ENCODE data around the gene CDCP1.
"Not testable (repeated sequence)": the region's sequence is repeated elsewhere in the genome, so short reads cannot be mapped to it uniquely, and the experiment has no call there.

The CDCP1 gene

GRCh38 chr3:45143673-45144671 lies 2.2 kb downstream of the CDCP1 start:
- no peak for DNase-seq (ENCODE audit: low read depth)
- H3K4me3 ChIP-seq (ENCODE audit: low read depth, low read length) = no peak overlapping the region

- DNase-seq (ENCODE audit: low read depth) = not testable (repeated sequence)
These were observed 5.4 kb downstream of the CDCP1 start for GRCh38 chr3:45140770-45141155.

GRCh38 chr3:45140141-45140769 lies 5.9 kb downstream of the CDCP1 start:
- DNase-seq (ENCODE audit: low read depth) = no peak
- H3K4me3 ChIP-seq (ENCODE audit: low read depth, low read length) = no peak overlapping the region

More at GRCh38 chr3:45140770-45141155, 5.4 kb downstream of the CDCP1 start:
- not testable (repeated sequence) for H3K4me3 ChIP-seq (ENCODE audit: low read depth, low read length)

- peak; percentile 71 for DNase-seq (ENCODE audit: low read depth)
- H3K4me3 ChIP-seq (ENCODE audit: low read depth, low read length) = no peak overlapping the region
These were observed 6.6 kb downstream of the CDCP1 start for GRCh38 chr3:45139372-45140140.

- no peak overlapping the region for H3K4me3 ChIP-seq (ENCODE audit: low read depth, low read length)
- no peak for DNase-seq (ENCODE audit: low read depth)
These were observed 8.5 kb downstream of the CDCP1 start for GRCh38 chr3:45137656-45138181.

GRCh38 chr3:45135959-45136358 lies 10.2 kb downstream of the CDCP1 start:
- DNase-seq (ENCODE audit: low read depth) = no peak
- H3K4me3 ChIP-seq (ENCODE audit: low read depth, low read length) = no peak overlapping the region

- H3K4me3 ChIP-seq (ENCODE audit: low read depth, low read length) = no peak overlapping the region
These were observed 11.2 kb downstream of the CDCP1 start for GRCh38 chr3:45134758-45135521.

GRCh38 chr3:45132568-45133211 lies 13.5 kb downstream of the CDCP1 start:
- H3K4me3 ChIP-seq (ENCODE audit: low read depth, low read length) = no peak overlapping the region
- DNase-seq (ENCODE audit: low read depth) = no peak

More at GRCh38 chr3:45134758-45135521, 11.2 kb downstream of the CDCP1 start:
- DNase-seq (ENCODE audit: low read depth) = no peak

- H3K4me3 ChIP-seq (ENCODE audit: low read depth, low read length) = no peak overlapping the region
- no peak for DNase-seq (ENCODE audit: low read depth)
These were observed 15.0 kb downstream of the CDCP1 start for GRCh38 chr3:45131201-45131600.

- H3K4me3 ChIP-seq (ENCODE audit: low read depth, low read length) = no peak overlapping the region
These were observed 15.7 kb downstream of the CDCP1 start for GRCh38 chr3:45130476-45130875.

GRCh38 chr3:45128950-45129349 lies 17.2 kb downstream of the CDCP1 start:
- no peak overlapping the region for H3K4me3 ChIP-seq (ENCODE audit: low read depth, low read length)
- DNase-seq (ENCODE audit: low read depth) = no peak

More at GRCh38 chr3:45130476-45130875, 15.7 kb downstream of the CDCP1 start:
- no peak for DNase-seq (ENCODE audit: low read depth)

GRCh38 chr3:45127130-45127822 lies 18.9 kb downstream of the CDCP1 start:
- no peak overlapping the region for H3K4me3 ChIP-seq (ENCODE audit: low read depth, low read length)
- DNase-seq (ENCODE audit: low read depth) = no peak

- H3K4me3 ChIP-seq (ENCODE audit: low read depth, low read length) = no peak overlapping the region
These were observed 19.4 kb downstream of the CDCP1 start for GRCh38 chr3:45126730-45127129.

GRCh38 chr3:45125550-45126026 lies 20.6 kb downstream of the CDCP1 start:
- no peak for DNase-seq (ENCODE audit: low read depth)
- H3K4me3 ChIP-seq (ENCODE audit: low read depth, low read length) = no peak overlapping the region

More at GRCh38 chr3:45126730-45127129, 19.4 kb downstream of the CDCP1 start:
- DNase-seq (ENCODE audit: low read depth) = no peak

- no peak overlapping the region for H3K4me3 ChIP-seq (ENCODE audit: low read depth, low read length)
- DNase-seq (ENCODE audit: low read depth) = no peak
These were observed 21.2 kb downstream of the CDCP1 start for GRCh38 chr3:45124956-45125355.

- DNase-seq (ENCODE audit: low read depth) = no peak
These were observed 21.8 kb downstream of the CDCP1 start for GRCh38 chr3:45124352-45124751.

GRCh38 chr3:45123581-45124269 lies 22.5 kb downstream of the CDCP1 start:
- peak; percentile 79 for DNase-seq (ENCODE audit: low read depth)
- H3K4me3 ChIP-seq (ENCODE audit: low read depth, low read length) = no peak overlapping the region

More at GRCh38 chr3:45124352-45124751, 21.8 kb downstream of the CDCP1 start:
- no peak overlapping the region for H3K4me3 ChIP-seq (ENCODE audit: low read depth, low read length)

All from skeletal muscle cell (primary cell).